Spinal cord (tissue), 10 donors: ENCODE results near the gene RBBP8. TPM values are rescaled to one million over a fixed set of nuclear protein-coding genes. Genes with fewer than 3 reads are reported as not detected.
"Not testable (repeated sequence)": the region's sequence is repeated elsewhere in the genome, so short reads cannot be mapped to it uniquely, and the experiment has no call there.

Source experiments
- DNase-seq, 6 donors: peaks; one replicate each; pipeline versions ENCODE4 v3.0.0 to v3.0.0-alpha.2; 2013 to 2015; ENCODE audit warnings: low spot score in 6 of 6, low read depth in 4 of 6
- H3K27ac ChIP-seq: one replicate; pipeline ENCODE4 v1.5.1; 2013; ENCODE audit warnings: low read depth, low read length, control low read depth
- H3K27me3 ChIP-seq: one replicate; pipeline ENCODE4 v1.6.1; 2013; ENCODE audit warnings: low read length; ENCODE audit not compliant: control insufficient read depth, insufficient read depth
- H3K36me3 ChIP-seq: one replicate; pipeline ENCODE4 v1.6.1; 2013; ENCODE audit warnings: low read length; ENCODE audit not compliant: control insufficient read depth, insufficient read depth
- H3K4me1 ChIP-seq: one replicate; pipeline ENCODE4 v1.6.1; 2013; ENCODE audit warnings: low read length; ENCODE audit not compliant: control insufficient read depth, insufficient read depth
- H3K4me3 ChIP-seq: one replicate; pipeline ENCODE4 v1.5.1; 2013; ENCODE audit warnings: low read depth, low read length, control low read depth
- H3K9me3 ChIP-seq: one replicate; pipeline ENCODE4 v1.6.1; 2013; ENCODE audit warnings: low read length; ENCODE audit not compliant: control insufficient read depth, insufficient read depth
- WGBS: methylation state at CpG from one replicate; pipeline ENCODE4 v1.1.5; 2013; ENCODE audit warnings: missing lambda C conversion rate; ENCODE audit not compliant: insufficient coverage; 5-methylcytosine and 5-hydroxymethylcytosine counted together
- long read RNA-seq, 4 donors: transcript quantifications; one replicate each; lab custom pipeline, GENCODE V29; 2026
- polyA plus RNA-seq, 2 donors: library from polyadenylated mRNA; unstranded; fragments of 120-200 nt; gene quantifications; one replicate each; pipeline ENCODE4 v1.2.1, GENCODE V29; 2013; ENCODE audit not compliant: insufficient read length in 2 of 2
- total RNA-seq, 2 donors: library from RNA; depleted of rRNA in 1 of 2; stranded (reverse); fragments of 120-200 nt in 1 of 2; fragments of >200 nt in 1 of 2; gene quantifications; one replicate each; pipeline versions ENCODE4 v1.2.3 to v1.2.4, GENCODE V29; 2013 to 2014
- donor health status: healthy.

RBBP8 gene
- 10 to 100 TPM; 24.5 to 28.0 TPM for total RNA-seq
- polyA plus RNA-seq, result 10 to 100 TPM; 16.2 to 20.3 TPM
- long read RNA-seq, donor 1, partial matches to known transcripts, result 0 of 4 reads
- long read RNA-seq, donor 1, other reads (novel, unspliced or antisense), result 0 of 4 reads
- long read RNA-seq, donor 2, partial matches to known transcripts, result 0 of 1 reads
- long read RNA-seq, donor 2, other reads (novel, unspliced or antisense), result 0 of 1 reads
- long read RNA-seq, donor 3, result 0 reads
- long read RNA-seq, donor 4, result 0 reads

DNA sequence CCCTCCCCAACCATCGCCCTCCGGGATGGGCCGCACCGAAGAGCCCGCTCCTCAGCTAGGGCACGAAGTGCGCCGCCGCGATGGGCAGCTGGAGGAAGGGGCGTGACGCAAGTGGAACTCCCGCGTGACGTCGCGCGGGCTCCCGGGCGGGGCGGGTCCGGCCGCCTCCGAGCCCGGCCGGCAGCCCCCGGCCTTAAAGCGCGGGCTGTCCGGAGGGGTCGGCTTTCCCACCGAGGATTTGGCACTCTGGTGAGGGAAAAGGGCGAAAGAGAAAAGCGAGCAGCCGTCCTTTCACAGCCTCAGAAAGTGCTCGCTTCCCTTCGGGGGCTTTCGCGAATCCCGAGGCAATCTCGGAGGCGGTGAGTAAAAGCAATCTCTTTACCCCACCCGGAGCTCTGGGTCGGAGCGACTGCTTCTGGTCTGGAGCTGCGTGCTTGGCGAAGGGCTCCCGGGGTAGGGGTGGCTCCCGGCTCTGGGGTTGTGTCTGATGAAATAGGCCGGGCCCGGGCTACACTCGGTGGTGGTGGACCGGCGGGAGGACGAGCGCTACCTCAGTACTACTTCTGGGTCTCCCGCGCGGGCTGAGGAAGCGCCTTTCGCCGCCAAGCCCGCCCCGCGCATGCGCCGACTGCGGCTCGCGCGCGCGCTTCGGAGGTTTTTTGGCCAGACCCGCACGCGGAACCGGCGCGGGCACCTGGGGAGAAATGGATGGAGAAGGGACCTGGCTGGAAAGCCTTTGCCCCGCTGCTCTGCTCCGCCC is at the start of gene RBBP8:
RBBP8 (plus strand) TSS at position 123 of the 760 bp plus-strand sequence. CDS start 3,524 bp downstream, outside the sequence.
- DNase-seq, result peak; percentile 67 to 95 (median 83)
- H3K27me3 ChIP-seq, result no peaks in the 10 kb centered on the region
- H3K27ac ChIP-seq, result peak within 1 kb of the TSS; percentile 92
- no peaks in the 10 kb centered on the region for H3K36me3 ChIP-seq
- H3K9me3 ChIP-seq, result no peaks in the 10 kb centered on the region
- 0% methylated on average over 73 of the region's 82 CpGs for WGBS
- H3K4me1 ChIP-seq, result no peaks in the 10 kb centered on the region
- peak within 1 kb of the TSS; percentile 73 for H3K4me3 ChIP-seq

DNA sequence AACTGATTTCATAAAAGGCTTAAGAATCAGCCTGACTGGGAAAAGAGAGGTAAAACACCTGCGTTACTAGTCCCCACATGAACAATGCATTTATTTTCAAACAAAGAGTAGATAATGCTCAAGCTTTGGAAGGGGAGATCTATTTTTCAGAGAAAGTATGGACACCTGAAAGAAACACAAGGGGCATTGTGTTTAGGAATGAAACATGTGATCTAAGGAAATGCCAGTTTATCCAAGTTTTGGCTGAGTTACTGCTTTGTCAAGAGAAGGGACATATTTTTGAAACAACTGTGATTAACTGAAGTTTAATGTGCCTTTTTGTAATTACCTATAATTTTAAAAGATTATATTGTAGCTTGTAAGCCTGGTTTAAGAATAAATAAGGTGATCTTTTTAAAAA is 49.3 kb upstream of the RBBP8 start:
- Histone ChIP-seq H3K27ac (no peak overlapping the region), H3K9me3 (no peaks in the 10 kb centered on the region), H3K36me3 (no peaks in the 10 kb centered on the region), H3K27me3 (no peaks in the 10 kb centered on the region), H3K4me1 (no peaks in the 10 kb centered on the region), H3K4me3 (no peak overlapping the region)
- no peak for DNase-seq
- WGBS, result no CpG with 5 or more reads among the region's 1 CpG

DNA sequence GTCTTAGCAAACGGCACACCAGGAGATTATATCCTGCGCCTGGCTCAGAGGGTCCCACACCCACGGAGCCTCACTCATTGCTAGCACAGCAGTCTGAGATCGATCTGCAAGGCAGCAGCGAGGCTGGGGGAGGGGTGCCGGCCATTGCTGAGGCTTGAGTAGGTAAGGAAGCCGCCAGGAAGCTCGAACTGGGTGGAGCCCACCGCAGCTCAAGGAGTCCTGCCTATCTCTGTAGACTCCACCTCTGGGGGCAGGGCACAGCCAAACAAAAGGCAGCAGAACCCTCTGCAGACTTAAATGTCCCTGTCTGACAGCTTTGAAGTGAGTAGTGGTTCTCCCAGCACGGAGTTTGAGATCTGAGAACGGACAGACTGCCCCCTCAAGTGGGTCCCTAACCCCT is 47.4 kb upstream of the RBBP8 start:
- 96% methylated on average over 8 of the region's 11 CpGs for WGBS
- H3K4me1 ChIP-seq, H3K27ac ChIP-seq: not testable (repeated sequence)

DNA sequence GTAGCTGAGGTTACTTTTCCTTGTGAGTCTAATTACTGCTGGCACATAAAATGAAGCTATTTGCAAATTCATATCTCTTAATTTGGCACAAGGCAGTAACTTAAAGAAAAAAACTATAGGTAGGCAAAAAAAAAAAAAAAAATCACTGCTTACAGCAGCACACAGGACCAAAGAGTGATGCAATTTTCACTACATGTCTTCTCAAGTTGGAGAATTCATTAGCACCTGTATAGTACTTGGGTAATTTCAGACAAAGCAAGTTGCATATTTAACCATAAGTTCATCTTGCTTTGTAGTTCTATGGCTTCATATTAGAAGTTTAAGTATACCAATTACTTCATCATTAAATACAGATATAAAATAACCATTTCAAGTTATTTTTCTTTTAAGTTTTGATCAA is 33.7 kb upstream of the RBBP8 start:
- Histone ChIP-seq H3K4me1 (peaks cover 8% of the 10 kb centered on the region), H3K27ac (no peak overlapping the region)

More for the DNA sequence above, 47.4 kb upstream of the RBBP8 start:
- not testable (repeated sequence) for H3K36me3 ChIP-seq, DNase-seq, H3K27me3 ChIP-seq, H3K9me3 ChIP-seq, H3K4me3 ChIP-seq

DNA sequence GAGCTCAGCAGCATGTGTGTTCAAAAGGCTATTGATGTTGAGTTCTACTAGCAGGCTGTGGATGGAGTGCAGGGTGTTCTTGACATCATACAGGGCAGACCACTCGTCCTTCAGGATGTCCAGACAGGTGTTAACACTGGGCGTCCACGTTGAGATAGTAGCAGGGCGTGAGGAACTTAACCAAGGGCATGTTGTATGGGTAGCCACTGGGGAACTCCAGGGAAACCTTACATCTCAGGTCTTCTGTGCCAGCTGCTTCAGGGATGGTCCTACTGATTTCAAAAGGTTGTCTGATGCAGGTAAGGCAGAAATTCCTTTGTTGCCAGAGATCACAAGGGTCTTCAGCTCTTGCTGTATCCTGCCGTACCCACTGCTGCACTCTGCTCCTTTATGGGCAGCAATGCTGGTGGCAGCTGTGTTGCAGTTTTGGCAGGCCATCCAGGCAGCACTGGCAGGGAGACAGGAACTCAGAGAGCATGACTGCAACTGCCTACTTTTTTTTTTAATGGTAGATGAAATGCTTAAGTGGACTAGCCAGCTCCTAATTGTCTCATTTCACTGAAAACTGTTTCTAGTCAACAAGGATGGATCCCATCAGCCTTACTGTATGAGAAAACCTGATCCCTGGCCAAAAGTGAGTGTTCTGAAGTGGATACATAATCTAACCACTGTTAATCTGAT is 32.4 kb upstream of the RBBP8 start:
- WGBS, result 72% methylated on average over 5 of the region's 5 CpGs
- Histone ChIP-seq H3K36me3 (no peaks in the 10 kb centered on the region), H3K4me3 (no peak overlapping the region), H3K27ac (no peak overlapping the region), H3K4me1 (peaks cover 8% of the 10 kb centered on the region), H3K27me3 (no peaks in the 10 kb centered on the region), H3K9me3 (no peaks in the 10 kb centered on the region)
- peak; percentile 15 to 83 (median 33) for DNase-seq

More for the DNA sequence above, 33.7 kb upstream of the RBBP8 start:
- no peaks in the 10 kb centered on the region for H3K9me3 ChIP-seq
- H3K27me3 ChIP-seq, result no peaks in the 10 kb centered on the region
- H3K4me3 ChIP-seq, result no peak overlapping the region
- no peaks in the 10 kb centered on the region for H3K36me3 ChIP-seq
- DNase-seq, result no peak

DNA sequence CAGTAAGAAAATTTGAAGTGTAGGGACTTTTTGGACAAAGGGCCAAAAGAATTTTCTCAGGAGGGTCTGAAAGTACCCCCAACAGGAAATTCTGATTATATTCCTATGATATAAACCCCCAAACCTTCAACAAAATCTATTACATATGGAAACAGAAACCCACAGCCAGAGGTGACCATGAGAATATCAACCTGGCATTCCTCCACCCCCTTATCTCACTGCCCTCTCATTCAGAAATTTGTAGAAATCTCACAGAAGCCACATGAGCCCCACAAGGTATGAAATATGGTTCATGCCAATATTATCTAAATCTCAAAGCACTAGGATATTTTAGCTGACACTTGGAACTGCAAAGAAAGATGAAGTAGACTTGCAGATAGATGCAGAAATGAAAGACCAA is 31.0 kb upstream of the RBBP8 start:
- no peak overlapping the region for H3K4me3 ChIP-seq
- DNase-seq, result no peak
- H3K27me3 ChIP-seq, result no peaks in the 10 kb centered on the region
- H3K27ac ChIP-seq, result no peak overlapping the region
- no peaks in the 10 kb centered on the region for H3K36me3 ChIP-seq
- no peaks in the 10 kb centered on the region for H3K9me3 ChIP-seq
- H3K4me1 ChIP-seq, result peaks cover 8% of the 10 kb centered on the region

DNA sequence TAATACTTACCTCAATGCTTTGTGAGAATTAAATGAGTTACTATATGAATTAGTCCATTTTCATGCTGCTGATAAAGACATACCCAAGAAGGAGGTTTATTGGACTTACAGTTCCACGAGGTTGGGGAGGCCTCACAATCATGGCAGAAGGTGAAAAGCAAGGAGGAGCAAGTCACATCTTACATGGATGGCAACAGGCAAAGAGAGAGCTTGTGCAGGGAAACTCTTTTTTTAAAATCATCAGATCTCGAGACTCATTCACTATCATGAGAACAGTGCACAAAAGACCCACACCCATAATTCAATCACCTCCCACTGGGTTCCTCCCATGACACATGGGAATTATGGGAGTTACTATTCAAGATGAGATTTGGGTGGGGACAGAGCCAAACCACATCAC is 29.9 kb upstream of the RBBP8 start:
- H3K4me1 ChIP-seq, H3K4me3 ChIP-seq, H3K9me3 ChIP-seq, H3K27ac ChIP-seq, DNase-seq, H3K27me3 ChIP-seq, H3K36me3 ChIP-seq: not testable (repeated sequence)
- 100% methylated on average over 1 of the region's 2 CpGs for WGBS

DNA sequence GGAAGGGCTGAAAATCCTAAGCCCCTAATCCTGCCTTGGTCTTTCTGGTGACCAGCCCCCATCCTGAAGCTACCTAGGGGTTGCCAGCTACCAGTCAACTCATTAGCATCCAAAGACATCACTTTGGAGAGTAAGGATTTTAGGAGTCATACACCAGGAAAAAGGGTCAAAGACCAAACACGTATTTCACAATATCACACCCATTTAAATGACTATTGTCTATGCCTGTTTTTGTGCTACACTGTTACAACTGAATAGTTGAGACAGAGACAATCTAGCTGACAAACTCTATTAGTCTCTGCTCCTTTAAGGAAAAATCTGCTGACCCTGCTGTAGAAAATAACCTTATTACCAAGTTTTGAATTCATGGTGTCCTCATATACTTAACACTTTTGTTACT is 21.0 kb upstream of the RBBP8 start:
- H3K9me3 ChIP-seq, result no peaks in the 10 kb centered on the region
- no peak overlapping the region for H3K27ac ChIP-seq
- no peak for DNase-seq
- no peak overlapping the region for H3K4me3 ChIP-seq
- H3K27me3 ChIP-seq, result no peaks in the 10 kb centered on the region
- WGBS, result no CpG with 5 or more reads among the region's 1 CpG
- H3K36me3 ChIP-seq, result no peaks in the 10 kb centered on the region
- H3K4me1 ChIP-seq, result no peaks in the 10 kb centered on the region

DNA sequence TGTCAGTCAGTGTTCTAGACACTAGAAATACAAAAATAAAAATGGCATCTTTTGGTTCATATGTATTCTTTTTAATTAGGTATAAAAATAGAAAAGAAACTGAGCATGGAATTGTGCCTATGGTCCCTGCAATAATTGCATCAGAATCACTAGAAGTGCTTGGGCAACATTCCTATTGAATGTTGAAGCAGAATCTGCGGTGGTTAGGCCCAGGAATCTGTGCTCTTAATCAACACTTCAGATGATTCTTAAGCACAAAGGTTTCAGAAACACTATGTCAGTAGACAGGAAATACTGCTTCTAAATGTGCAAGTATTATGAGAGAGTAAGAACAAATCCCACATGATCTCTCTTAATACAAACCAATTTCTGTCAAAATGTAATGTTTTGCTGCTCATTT is 20.3 kb upstream of the RBBP8 start:
- Histone ChIP-seq H3K36me3 (no peaks in the 10 kb centered on the region), H3K4me1 (no peaks in the 10 kb centered on the region), H3K27ac (no peak overlapping the region), H3K27me3 (no peaks in the 10 kb centered on the region), H3K4me3 (no peak overlapping the region), H3K9me3 (no peaks in the 10 kb centered on the region)
- no peak for DNase-seq
- no CpG with 5 or more reads among the region's 1 CpG for WGBS
